ENCODE measurements around the gene UXS1. TPM values are rescaled to one million over a fixed set of nuclear protein-coding genes. Genes with fewer than 3 reads are reported as not detected.

UXS1 gene
- total RNA-seq, 2 experiments from 2014 or later: 36.2 to 41.9 TPM

GRCh38 chr2:106185475-106186184 is 8.5 kb downstream of the UXS1 start:
- no peak for DNase-seq
- CTCF ChIA-PET: interaction anchor here (1.3 kb wide), 1 partner anchor 21 kb away, joined by 3 read pairs; no protein-coding TSS in a partner anchor
- Mint-ChIP-seq H3K4me1 (ENCODE audit: low read depth) (peaks cover 78% of the 10 kb centered on the region), H3K9me3 (no peaks in the 10 kb centered on the region), H3K27ac (no peak overlapping the region), H3K4me3 (no peak overlapping the region), H3K36me3 (ENCODE audit: low read depth) (peaks cover 2% of the 10 kb centered on the region), H3K27me3 (ENCODE audit: low read depth) (no peaks in the 10 kb centered on the region)
- intact Hi-C loops (cut with micrococcal nuclease): no loop called here

DNA sequence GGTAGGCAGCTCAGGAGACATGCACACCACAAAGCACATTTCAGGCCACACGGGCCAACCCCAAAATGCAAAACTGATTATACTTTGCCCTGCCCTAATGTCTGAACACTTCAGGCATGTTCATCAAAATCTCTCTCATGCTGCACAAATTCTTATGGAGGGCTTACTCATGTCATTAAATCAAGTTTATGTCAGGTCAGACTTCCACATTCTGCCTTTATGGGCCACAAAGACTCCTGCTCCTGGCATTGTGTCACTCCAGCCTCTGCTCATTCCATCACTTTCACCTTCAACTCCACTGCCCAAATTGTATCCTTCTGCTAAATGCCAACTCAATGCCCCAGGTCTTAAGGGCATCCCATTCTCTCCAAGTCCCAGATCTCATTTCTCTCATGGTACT is 9.2 kb downstream of the UXS1 start:
- no peaks in the 10 kb centered on the region for H3K9me3 Mint-ChIP-seq
- H3K27ac Mint-ChIP-seq: no peak overlapping the region
- H3K4me1 Mint-ChIP-seq (ENCODE audit: low read depth): peaks cover 80% of the 10 kb centered on the region
- intact Hi-C loops (cut with micrococcal nuclease): no loop called here
- CTCF ChIA-PET: interaction anchor here (1.3 kb wide), 1 partner anchor 21 kb away, joined by 3 read pairs; no protein-coding TSS in a partner anchor
- H3K4me3 Mint-ChIP-seq: no peak overlapping the region
- H3K27me3 Mint-ChIP-seq (ENCODE audit: low read depth): no peaks in the 10 kb centered on the region
- H3K36me3 Mint-ChIP-seq (ENCODE audit: low read depth): peaks cover 2% of the 10 kb centered on the region
- DNase-seq: no peak

- Mint-ChIP-seq H3K9me3 (no peaks in the 10 kb centered on the region), H3K27me3 (ENCODE audit: low read depth) (no peaks in the 10 kb centered on the region), H3K4me3 (no peak overlapping the region), H3K36me3 (ENCODE audit: low read depth) (peaks cover 2% of the 10 kb centered on the region), H3K27ac (no peak overlapping the region), H3K4me1 (ENCODE audit: low read depth) (peaks cover 80% of the 10 kb centered on the region)
- CTCF ChIA-PET: no interaction called here
- DNase-seq: no peak
- intact Hi-C loops (cut with micrococcal nuclease): no loop called here
Measured at GRCh38 chr2:106184394-106184793, 9.7 kb downstream of the UXS1 start.

- no peak overlapping the region for H3K27ac Mint-ChIP-seq
- no peak for DNase-seq
- H3K4me1 Mint-ChIP-seq (ENCODE audit: low read depth): peaks cover 73% of the 10 kb centered on the region
- intact Hi-C loops (cut with micrococcal nuclease): no loop called here
- CTCF ChIA-PET: interaction anchor here (0.6 to 1.2 kb wide), 5 partner anchors 9 to 92 kb away, joined by 3 to 4 read pairs (median 3); no protein-coding TSS in a partner anchor
- no peak overlapping the region for H3K4me3 Mint-ChIP-seq
- H3K9me3 Mint-ChIP-seq: no peaks in the 10 kb centered on the region
- peaks cover 5% of the 10 kb centered on the region for H3K36me3 Mint-ChIP-seq (ENCODE audit: low read depth)
- no peaks in the 10 kb centered on the region for H3K27me3 Mint-ChIP-seq (ENCODE audit: low read depth)
Measured at GRCh38 chr2:106183101-106183696, 10.9 kb downstream of the UXS1 start.

GRCh38 chr2:106181064-106181463 is 13.0 kb downstream of the UXS1 start:
- CTCF ChIA-PET: interaction anchor here (0.6 kb wide), 1 partner anchor 14 kb away, joined by 5 read pairs; no protein-coding TSS in a partner anchor
- intact Hi-C loops (cut with micrococcal nuclease): no loop called here
- H3K27me3 Mint-ChIP-seq (ENCODE audit: low read depth): no peaks in the 10 kb centered on the region
- no peak overlapping the region for H3K4me3 Mint-ChIP-seq
- peaks cover 73% of the 10 kb centered on the region for H3K4me1 Mint-ChIP-seq (ENCODE audit: low read depth)
- H3K36me3 Mint-ChIP-seq (ENCODE audit: low read depth): peaks cover 8% of the 10 kb centered on the region
- no peak overlapping the region for H3K27ac Mint-ChIP-seq
- no peaks in the 10 kb centered on the region for H3K9me3 Mint-ChIP-seq
- no peak for DNase-seq

- H3K27me3 Mint-ChIP-seq (ENCODE audit: low read depth): no peaks in the 10 kb centered on the region
- H3K4me1 Mint-ChIP-seq (ENCODE audit: low read depth): peaks cover 73% of the 10 kb centered on the region
- peaks cover 8% of the 10 kb centered on the region for H3K36me3 Mint-ChIP-seq (ENCODE audit: low read depth)
- intact Hi-C loops (cut with micrococcal nuclease): no loop called here
- CTCF ChIA-PET: no interaction called here
- H3K9me3 Mint-ChIP-seq: no peaks in the 10 kb centered on the region
- H3K4me3 Mint-ChIP-seq: no peak overlapping the region
- no peak overlapping the region for H3K27ac Mint-ChIP-seq
- DNase-seq: no peak
Measured at GRCh38 chr2:106180602-106181001, 13.5 kb downstream of the UXS1 start.

GRCh38 chr2:106178716-106179115 is 15.4 kb downstream of the UXS1 start:
- Mint-ChIP-seq H3K4me1 (ENCODE audit: low read depth) (peaks cover 71% of the 10 kb centered on the region), H3K36me3 (ENCODE audit: low read depth) (peaks cover 6% of the 10 kb centered on the region), H3K9me3 (no peaks in the 10 kb centered on the region), H3K27ac (no peak overlapping the region), H3K27me3 (ENCODE audit: low read depth) (no peaks in the 10 kb centered on the region), H3K4me3 (no peak overlapping the region)
- DNase-seq: no peak
- intact Hi-C loops (cut with micrococcal nuclease): no loop called here
- CTCF ChIA-PET: no interaction called here

DNA sequence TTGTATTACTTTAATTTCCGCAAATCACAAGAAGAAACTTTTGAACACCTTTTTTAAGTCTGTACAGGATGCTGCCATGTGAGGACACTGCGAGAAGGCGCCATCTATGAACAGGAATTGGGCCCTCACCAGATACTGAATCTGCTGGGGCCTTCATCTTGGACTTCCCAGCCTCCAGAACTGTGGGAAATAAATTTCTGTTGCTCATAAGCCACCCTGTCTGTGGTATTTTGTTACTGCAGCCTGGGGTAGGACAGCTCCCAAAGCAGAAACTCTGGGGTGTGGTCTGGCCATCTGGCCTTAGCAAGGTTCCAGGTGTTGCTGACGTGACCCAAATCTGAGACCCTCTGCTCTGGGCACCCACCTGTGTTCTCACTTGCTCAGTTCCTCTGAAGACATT is 16.5 kb downstream of the UXS1 start:
- Mint-ChIP-seq H3K9me3 (no peaks in the 10 kb centered on the region), H3K4me1 (ENCODE audit: low read depth) (peaks cover 67% of the 10 kb centered on the region), H3K27me3 (ENCODE audit: low read depth) (no peaks in the 10 kb centered on the region), H3K27ac (no peak overlapping the region), H3K36me3 (ENCODE audit: low read depth) (peaks cover 6% of the 10 kb centered on the region), H3K4me3 (no peak overlapping the region)
- intact Hi-C loops (cut with micrococcal nuclease): no loop called here
- CTCF ChIA-PET: interaction anchor here (0.9 kb wide), 1 partner anchor 16 kb away, joined by 3 read pairs; no protein-coding TSS in a partner anchor
- DNase-seq: no peak

- Mint-ChIP-seq H3K36me3 (ENCODE audit: low read depth) (peaks cover 6% of the 10 kb centered on the region), H3K4me3 (no peak overlapping the region), H3K9me3 (no peaks in the 10 kb centered on the region), H3K27ac (no peak overlapping the region), H3K4me1 (ENCODE audit: low read depth) (peaks cover 67% of the 10 kb centered on the region), H3K27me3 (ENCODE audit: low read depth) (no peaks in the 10 kb centered on the region)
- intact Hi-C loops (cut with micrococcal nuclease): no loop called here
- CTCF ChIA-PET: interaction anchor here (0.9 kb wide), 1 partner anchor 17 kb away, joined by 3 read pairs; no protein-coding TSS in a partner anchor
- DNase-seq: no peak
Measured at GRCh38 chr2:106176446-106177099, 17.5 kb downstream of the UXS1 start.

- CTCF ChIA-PET: interaction anchor here (1.3 to 2.0 kb wide), 2 partner anchors 9 to 407 kb away, joined by 4 to 5 read pairs; no protein-coding TSS in a partner anchor
- Mint-ChIP-seq H3K27me3 (ENCODE audit: low read depth) (no peaks in the 10 kb centered on the region), H3K27ac (no peak overlapping the region), H3K4me3 (no peak overlapping the region), H3K36me3 (ENCODE audit: low read depth) (peaks cover 6% of the 10 kb centered on the region), H3K9me3 (no peaks in the 10 kb centered on the region), H3K4me1 (ENCODE audit: low read depth) (peaks cover 68% of the 10 kb centered on the region)
- intact Hi-C loops (cut with micrococcal nuclease): no loop called here
- no peak for DNase-seq
Measured at GRCh38 chr2:106175086-106175850, 18.8 kb downstream of the UXS1 start.

DNA sequence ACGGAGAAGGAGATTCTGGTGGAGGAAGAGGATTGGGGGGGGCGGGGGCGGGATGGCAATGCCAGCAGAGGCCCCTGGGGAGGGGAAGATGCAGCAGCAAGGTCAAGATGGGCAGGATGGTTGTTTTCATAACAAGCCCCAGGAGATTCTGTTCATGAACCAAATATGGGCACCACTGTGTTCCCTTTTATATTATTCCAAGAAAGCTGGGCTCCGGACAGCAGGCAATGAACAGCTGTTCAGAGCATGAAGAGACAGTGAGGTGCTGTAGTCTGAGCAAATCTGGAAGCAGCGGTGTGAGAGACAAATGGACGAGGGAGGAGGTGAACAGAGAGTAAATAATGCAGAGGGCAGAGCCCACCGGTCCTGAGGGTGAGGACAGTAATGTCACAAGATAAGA is 20.0 kb downstream of the UXS1 start:
- peaks cover 3% of the 10 kb centered on the region for H3K36me3 Mint-ChIP-seq (ENCODE audit: low read depth)
- CTCF ChIA-PET: interaction anchor here (1.1 to 2.0 kb wide), 3 partner anchors 9 to 408 kb away, joined by 3 to 4 read pairs (median 3); no protein-coding TSS in a partner anchor
- peaks cover 68% of the 10 kb centered on the region for H3K4me1 Mint-ChIP-seq (ENCODE audit: low read depth)
- H3K27ac Mint-ChIP-seq: no peak overlapping the region
- no peak for DNase-seq
- H3K4me3 Mint-ChIP-seq: no peak overlapping the region
- intact Hi-C loops (cut with micrococcal nuclease): no loop called here
- no peaks in the 10 kb centered on the region for H3K9me3 Mint-ChIP-seq
- H3K27me3 Mint-ChIP-seq (ENCODE audit: low read depth): no peaks in the 10 kb centered on the region

GRCh38 chr2:106172649-106173048 is 21.5 kb downstream of the UXS1 start:
- H3K4me1 Mint-ChIP-seq (ENCODE audit: low read depth): peaks cover 72% of the 10 kb centered on the region
- CTCF ChIA-PET: interaction anchor here (0.7 to 1.1 kb wide), 2 partner anchors 11 to 24 kb away, joined by 3 read pairs; no protein-coding TSS in a partner anchor
- no peak overlapping the region for H3K4me3 Mint-ChIP-seq

More at GRCh38 chr2:106172649-106173048, 21.5 kb downstream of the UXS1 start:
- no peaks in the 10 kb centered on the region for H3K36me3 Mint-ChIP-seq (ENCODE audit: low read depth)
- no peaks in the 10 kb centered on the region for H3K9me3 Mint-ChIP-seq
- intact Hi-C loops (cut with micrococcal nuclease): no loop called here
- H3K27ac Mint-ChIP-seq: no peak overlapping the region
- DNase-seq: no peak
- H3K27me3 Mint-ChIP-seq (ENCODE audit: low read depth): no peaks in the 10 kb centered on the region
